Activated CD8-positive, alpha-beta memory T cell treated with anti-CD3 and anti-CD28 coated beads for 4 hours (primary cell): ENCODE results near the gene INPP5J.
"Not testable (repeated sequence)": the region's sequence is repeated elsewhere in the genome, so short reads cannot be mapped to it uniquely, and the experiment has no call there.

ENCODE experiments used
- DNase-seq, 2 donors: peaks; one replicate each; pipeline ENCODE4 v3.0.0-alpha.2; 2020; ENCODE audit warnings: low read depth in 2 of 2

Gene INPP5J

GRCh38 chr22:31122532-31123291 lies at the start of gene INPP5J:
Gene INPP5J, plus strand, starts transcription at chr22:31122966. Its CDS starts 49 bp downstream, at chr22:31123015.
- no peak for DNase-seq

- not testable (repeated sequence) for DNase-seq
These were observed 49.6 kb upstream of the INPP5J start for GRCh38 chr22:31073125-31073524.

- not testable (repeated sequence) for DNase-seq
These were observed 49.1 kb upstream of the INPP5J start for GRCh38 chr22:31073545-31074145.

- DNase-seq = no peak
These were observed 46.8 kb upstream of the INPP5J start for GRCh38 chr22:31075961-31076360.

- DNase-seq = no peak
These were observed 45.1 kb upstream of the INPP5J start for GRCh38 chr22:31077681-31078080.

GRCh38 chr22:31078389-31078788 lies 44.4 kb upstream of the INPP5J start:
- DNase-seq = not testable (repeated sequence)

GRCh38 chr22:31079095-31079642 lies 43.6 kb upstream of the INPP5J start:
- no peak for DNase-seq

- no peak for DNase-seq
These were observed 42.5 kb upstream of the INPP5J start for GRCh38 chr22:31080164-31080847.

- DNase-seq = peak; percentile 71 to 72
These were observed 41.7 kb upstream of the INPP5J start, which contains the start of gene SMTN for GRCh38 chr22:31080848-31081649. Gene SMTN, plus strand, starts transcription at chr22:31081318. Its CDS starts 1,941 bp downstream, at chr22:31083259.

GRCh38 chr22:31081963-31082605 lies 40.7 kb upstream of the INPP5J start:
- no peak for DNase-seq

- peak in 1 of 2 donors; percentile 28 for DNase-seq
These were observed 40.0 kb upstream of the INPP5J start for GRCh38 chr22:31082606-31083376.

- no peak for DNase-seq
These were observed 39.4 kb upstream of the INPP5J start for GRCh38 chr22:31083377-31083768.

- no peak for DNase-seq
These were observed 38.6 kb upstream of the INPP5J start for GRCh38 chr22:31083923-31084810.

- DNase-seq = peak; percentile 74 to 79
These were observed 37.8 kb upstream of the INPP5J start for GRCh38 chr22:31084811-31085492.

- no peak for DNase-seq
These were observed 37.3 kb upstream of the INPP5J start for GRCh38 chr22:31085493-31085824.

- no peak for DNase-seq
These were observed 36.8 kb upstream of the INPP5J start for GRCh38 chr22:31085928-31086327.

GRCh38 chr22:31086703-31087330 lies 35.9 kb upstream of the INPP5J start:
- no peak for DNase-seq

- no peak for DNase-seq
These were observed 35.0 kb upstream of the INPP5J start for GRCh38 chr22:31087744-31088215.
